SK-N-MC (cell line): ENCODE measurements around the gene SCART1.
"Not testable (repeated sequence)": the region's sequence is repeated elsewhere in the genome, so short reads cannot be mapped to it uniquely, and the experiment has no call there.

ENCODE experiments used
- EZH2 ChIP-seq: fragments of 200-600 bp; sonication (generic); IDR thresholded peaks from one replicate; pipeline ENCODE4 v1.6.1; 2017; ENCODE audit warnings: antibody characterized with exemption
- FOXP2 ChIP-seq: optimal IDR thresholded peaks from 2 replicates; pipeline ENCODE3; 2011; ENCODE audit warnings: mild to moderate bottlenecking, moderate library complexity; ENCODE audit not compliant: insufficient read depth; ENCODE audit errors: extremely low read length, control extremely low read depth
- POLR2AphosphoS5 ChIP-seq: IDR thresholded peaks from 2 replicates; pipeline ENCODE4 v1.6.1; 2012; ENCODE audit warnings: mild to moderate bottlenecking, low read depth, low read length, borderline replicate concordance

DNA sequence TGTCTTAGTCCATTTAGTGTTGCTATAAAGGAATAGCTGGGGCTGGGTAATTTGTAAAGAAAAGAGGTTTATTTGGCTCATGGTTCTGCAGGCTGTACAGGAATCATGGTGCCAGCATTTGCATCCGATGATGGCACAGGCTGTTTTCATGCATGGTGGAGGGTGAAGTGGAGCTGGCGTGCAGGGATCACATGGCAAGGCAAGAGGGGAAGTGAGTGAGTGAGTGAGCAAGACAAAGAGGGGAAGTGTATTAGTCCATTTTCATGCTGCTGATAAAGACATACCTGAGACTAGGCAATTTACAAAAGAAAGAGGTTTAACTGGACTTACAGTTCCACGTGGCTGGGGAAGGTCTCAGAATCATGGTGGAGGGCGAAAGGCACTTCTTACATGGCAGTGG lies 39.8 kb downstream of the SCART1 start:
- TF ChIP-seq EZH2, POLR2AphosphoS5, FOXP2: not testable (repeated sequence)
